K562 (cell line): ENCODE results near the gene SIGLEC6. TPM values are rescaled to one million over a fixed set of nuclear protein-coding genes. Genes with fewer than 3 reads are reported as not detected.

Source experiments
- ATAC-seq: fragments of 200-7000 bp; cut with Tn5 transposase; 3 replicates; pipeline ENCODE4 v1.9.1; 2020; ENCODE audit warnings: moderate library complexity
- BruUV-seq: library from RNA; stranded (reverse); fragments of 400-500 nt; replicated peaks from 2 replicates; lab custom pipeline; 2021; lab: Mats Ljungman, UMichigan
- CTCF ChIA-PET: fragments of 300-600 bp; formaldehyde crosslinking; extraction: SDS; loops from one replicate; lab custom pipeline; 2021; ENCODE audit warnings: low intra/inter-chr PET ratio; lab: Yijun Ruan, JAX
- POLR2A ChIA-PET: fragments of 300-600, 350-650 bp; sonication (Branson Sonifier 250); formaldehyde crosslinking; extraction: SDS; loops from one replicate; lab custom pipeline; 2021; ENCODE audit warnings: antibody characterized with exemption, inconsistent platforms; lab: Yijun Ruan, JAX
- DNase-seq, 4 experiments: peaks; one replicate each; pipeline versions ENCODE4 v3.0.0 to v3.0.0-alpha.2; 2011 to 2018; ENCODE audit warnings: low spot score in 3 of 4, mixed read lengths in 3 of 4; ENCODE audit errors: extremely low read depth in 1 of 4
- FAIRE-seq: peaks from 2 replicates; lab custom pipeline; 2011; peaks lifted over from hg19 to GRCh38; lab: Jason Lieb, UNC
- H2AFZ ChIP-seq: 2 replicates; pipeline ENCODE4 v1.6.0; 2011; ENCODE audit warnings: low read depth, low read length, control low read depth, inconsistent platforms
- H3K27ac ChIP-seq: fragments of 200-600 bp; 3 replicates; pipeline ENCODE4 v1.8.0; 2011; ENCODE audit warnings: low read depth, mild to moderate bottlenecking, control low read depth, inconsistent platforms, low read length, moderate library complexity, mixed read lengths; ENCODE audit errors: extremely low read depth
- H3K27me3 ChIP-seq, 2 experiments: fragments of 300-600 bp in 1 of 2; 2 replicates in 1 of 2; 3 replicates in 1 of 2; pipeline versions ENCODE4 v1.6.0 to v1.8.0; 2011; ENCODE audit warnings: inconsistent platforms in 2 of 2, low read length in 2 of 2, mild to moderate bottlenecking in 1 of 2, mixed read lengths in 1 of 2, moderate library complexity in 1 of 2; ENCODE audit not compliant: control insufficient read depth in 2 of 2, insufficient read depth in 2 of 2
- H3K36me3 ChIP-seq: fragments of 300-600 bp; 3 replicates; pipeline ENCODE4 v1.8.0; 2011; ENCODE audit warnings: mild to moderate bottlenecking, low read length, inconsistent platforms; ENCODE audit not compliant: control insufficient read depth, insufficient read depth
- H3K4me1 ChIP-seq, 2 experiments: fragments of 200-600 bp in 1 of 2; replicated peaks in 1 of 2; 2 replicates in 1 of 2; 3 replicates in 1 of 2; pipeline versions ENCODE4 v1.5.1 to v1.8.0; 2011; ENCODE audit warnings: inconsistent platforms in 2 of 2, low read length in 2 of 2, mild to moderate bottlenecking in 1 of 2, mixed read lengths in 1 of 2, moderate library complexity in 1 of 2; ENCODE audit not compliant: control insufficient read depth in 2 of 2, insufficient read depth in 2 of 2
- H3K4me2 ChIP-seq: 2 replicates; pipeline ENCODE4 v1.6.1; 2011; ENCODE audit warnings: low read length, control low read depth, inconsistent platforms, mixed read lengths; ENCODE audit not compliant: insufficient read depth
- H3K4me3 ChIP-seq: fragments of 200-600 bp; sonication (generic), shearing (Covaris generic); 2 replicates; pipeline ENCODE4 v1.5.1; 2016; ENCODE audit warnings: control low read depth, inconsistent platforms
- H3K79me2 ChIP-seq: fragments of 200-600 bp; 3 replicates; pipeline ENCODE4 v1.8.0; 2011; ENCODE audit warnings: low read length, inconsistent platforms; ENCODE audit not compliant: control insufficient read depth, insufficient read depth
- H3K9ac ChIP-seq, 2 experiments: 2 replicates each; pipeline versions ENCODE4 v1.6.0 to v1.6.1; 2011; ENCODE audit warnings: low read depth in 2 of 2, low read length in 2 of 2, control low read depth in 1 of 2, inconsistent platforms in 1 of 2, mild to moderate bottlenecking in 1 of 2, mixed read lengths in 1 of 2; ENCODE audit not compliant: insufficient read depth in 1 of 2
- H3K9me1 ChIP-seq: one replicate; pipeline ENCODE4 v1.6.0; 2011; ENCODE audit warnings: inconsistent platforms, mild to moderate bottlenecking, low read length, moderate library complexity; ENCODE audit not compliant: control insufficient read depth, insufficient read depth
- H3K9me3 ChIP-seq: replicated peaks from 2 replicates; pipeline ENCODE4 v1.5.1; 2011; ENCODE audit warnings: low read depth, low read length, inconsistent platforms; ENCODE audit not compliant: control insufficient read depth, insufficient read depth
- H4K20me1 ChIP-seq: replicated peaks from 2 replicates; pipeline ENCODE4 v1.6.1; 2011; ENCODE audit warnings: low read length, inconsistent platforms, mixed read lengths; ENCODE audit not compliant: control insufficient read depth, insufficient read depth
- CBX8 ChIP-seq: fragments of 200-600 bp; sonication (generic); IDR thresholded peaks from 2 replicates; pipeline ENCODE4 v1.6.1; 2012; ENCODE audit warnings: borderline replicate concordance, mixed run types, low read depth, mild to moderate bottlenecking, moderate library complexity, mixed read lengths, low read length, control low read depth, inconsistent platforms; ENCODE audit not compliant: poor library complexity, severe bottlenecking; ENCODE audit errors: extremely low read depth
- CCNT2 ChIP-seq: IDR thresholded peaks from 2 replicates; pipeline ENCODE4 v1.6.1; 2011; ENCODE audit warnings: borderline replicate concordance, low read depth, mild to moderate bottlenecking, moderate library complexity, mixed read lengths, low read length; ENCODE audit not compliant: insufficient read length; ENCODE audit errors: extremely low read depth
- CEBPB ChIP-seq: fragments of 450-650 bp; IDR thresholded peaks from 2 replicates; pipeline ENCODE4 v1.6.1; 2016; ENCODE audit warnings: missing genetic modification characterization, missing compliant biosample characterization
- EP300 ChIP-seq: IDR thresholded peaks from 2 replicates; pipeline ENCODE4 v1.6.1; 2012; ENCODE audit warnings: low read length, improper control_type of control experiment
- FOS ChIP-seq: IDR thresholded peaks from 3 replicates; pipeline ENCODE4 v1.6.1; 2011; ENCODE audit not compliant: insufficient read length; ENCODE audit errors: extremely low read depth
- FOSL1 ChIP-seq: fragments of 200-800 bp; sonication (Bioruptor generic); conservative IDR thresholded peaks from 2 replicates; pipeline ENCODE4 v1.6.1; 2016; ENCODE audit warnings: missing genetic modification characterization, missing compliant biosample characterization
- HOMEZ ChIP-seq: fragments of 250-450 bp; sonication (Bioruptor Pico); IDR thresholded peaks from 2 replicates; pipeline ENCODE4 v1.4.0; 2020; ENCODE audit warnings: mild to moderate bottlenecking, moderate library complexity
- IRF9 ChIP-seq: fragments of 450-650 bp; IDR thresholded peaks from 2 replicates; pipeline ENCODE4 v1.6.1; 2016; ENCODE audit warnings: missing biosample characterization, missing genetic modification characterization
- MYC ChIP-seq, 2 experiments: fragments of 250-450 bp in 1 of 2; sonication (Bioruptor Pico) in 1 of 2; IDR thresholded peaks; 2 replicates each; pipeline versions ENCODE4 v1.5.1 to v1.6.1; 2012 to 2021; ENCODE audit warnings: low read depth in 2 of 2, borderline replicate concordance in 1 of 2, improper control_type of control experiment in 1 of 2, low read length in 1 of 2, mild to moderate bottlenecking in 1 of 2, moderate library complexity in 1 of 2
- NRF1 ChIP-seq, 2 experiments: fragments of 450-650 bp; IDR thresholded peaks in 1 of 2; conservative IDR thresholded peaks in 1 of 2; 2 replicates each; pipeline ENCODE4 v1.6.1; 2014; ENCODE audit warnings: mild to moderate bottlenecking in 2 of 2
- RBM15 ChIP-seq: fragments of 200-400 bp; formaldehyde crosslinking; IDR thresholded peaks from 2 replicates; pipeline ENCODE4 v1.6.1; 2018; ENCODE audit warnings: mild to moderate bottlenecking, low read length, moderate library complexity; ENCODE audit not compliant: insufficient read depth
- SREBF2 ChIP-seq: sonication (generic); formaldehyde crosslinking; IDR thresholded peaks from 2 replicates; pipeline ENCODE4 v1.4.0; 2020; ENCODE audit warnings: mild to moderate bottlenecking, missing genetic modification reagents
- ZKSCAN8 ChIP-seq: fragments of 200-800 bp; sonication (Bioruptor generic); IDR thresholded peaks from 2 replicates; pipeline ENCODE4 v1.6.1; 2016; ENCODE audit warnings: missing genetic modification characterization, missing compliant biosample characterization
- ZNF124 ChIP-seq: sonication (generic); formaldehyde crosslinking; IDR thresholded peaks from 2 replicates; pipeline ENCODE4 v1.8.1; 2022; ENCODE audit warnings: missing genetic modification reagents
- ZNF133 ChIP-seq: fragments of 250-450 bp; sonication (Bioruptor Pico); IDR thresholded peaks from 2 replicates; pipeline ENCODE4 v1.4.0; 2020; ENCODE audit warnings: mild to moderate bottlenecking
- ZNF445 ChIP-seq: fragments of 250-450 bp; sonication (Bioruptor Pico); IDR thresholded peaks from 2 replicates; pipeline ENCODE4 v1.4.0; 2020; ENCODE audit warnings: low read depth, mild to moderate bottlenecking, moderate library complexity
- ZNF75A ChIP-seq: fragments of 450-650 bp; formaldehyde crosslinking; IDR thresholded peaks from 2 replicates; pipeline ENCODE4 v1.4.0; 2020; ENCODE audit warnings: mild to moderate bottlenecking
- WGBS: fragments of 100-300 bp; shearing (Covaris generic); methylation state at CpG from one replicate; pipeline ENCODE4 v1.1.6; 2016; ENCODE audit warnings: low coverage, mixed read lengths; ENCODE audit not compliant: insufficient coverage; ENCODE audit errors: missing lambda C conversion rate; 5-methylcytosine and 5-hydroxymethylcytosine counted together
- in situ Hi-C: fragments of 300-500 bp; cut with MboI; formaldehyde crosslinking; loops from 4 replicates; pipeline ENCODE4 v1.15.0; 2018; ENCODE audit warnings: inconsistent platforms, mixed read lengths
- intact Hi-C: fragments of 100-400 bp; cut with micrococcal nuclease; formaldehyde crosslinking; loops from 2 replicates; pipeline ENCODE4 v1.14.2; 2022
- polyA plus RNA-seq, 8 experiments: library from polyadenylated mRNA; depleted of rRNA in 4 of 8; stranded (reverse) in 5 of 8; unstranded in 3 of 8; fragments of >200 nt; fragmentation: Nextera tagmentation in 2 of 8; fragmentation: Illumina TruSeq in 1 of 8; extraction: Ambion mirVana in 2 of 8; extraction: Trizol in 1 of 8; gene quantifications; 2 replicates each; pipeline versions ENCODE4 v1.2.1 to v1.2.3, GENCODE V29; 2011 to 2014; ENCODE audit warnings: inconsistent platforms in 1 of 8, missing spikeins in 1 of 8
- total RNA-seq, 7 experiments: library from RNA; depleted of rRNA in 6 of 7; stranded (reverse); fragments of >200 nt in 6 of 7; fragmentation: Illumina TruSeq in 2 of 7; extraction: Trizol in 2 of 7; gene quantifications; 2 replicates each; pipeline versions ENCODE4 v1.2.1 to v1.2.3, GENCODE V29; 2011 to 2021; ENCODE audit warnings: low replicate concordance in 1 of 7
- TF ChIP-seq, protein P1 (sequence below): fragments of 200-800 bp; sonication (Bioruptor generic); IDR thresholded peaks from 2 replicates; pipeline ENCODE4 v1.6.1; 2017; ENCODE audit warnings: missing genetic modification characterization, missing compliant biosample characterization

The SIGLEC6 gene
- total and polyA plus RNA-seq, 9 of the 15 experiments (the other 6 are each of a cell fraction or from before 2014, with no cell fraction given), result 0.03 to 17.5 (median 0.71) TPM

DNA sequence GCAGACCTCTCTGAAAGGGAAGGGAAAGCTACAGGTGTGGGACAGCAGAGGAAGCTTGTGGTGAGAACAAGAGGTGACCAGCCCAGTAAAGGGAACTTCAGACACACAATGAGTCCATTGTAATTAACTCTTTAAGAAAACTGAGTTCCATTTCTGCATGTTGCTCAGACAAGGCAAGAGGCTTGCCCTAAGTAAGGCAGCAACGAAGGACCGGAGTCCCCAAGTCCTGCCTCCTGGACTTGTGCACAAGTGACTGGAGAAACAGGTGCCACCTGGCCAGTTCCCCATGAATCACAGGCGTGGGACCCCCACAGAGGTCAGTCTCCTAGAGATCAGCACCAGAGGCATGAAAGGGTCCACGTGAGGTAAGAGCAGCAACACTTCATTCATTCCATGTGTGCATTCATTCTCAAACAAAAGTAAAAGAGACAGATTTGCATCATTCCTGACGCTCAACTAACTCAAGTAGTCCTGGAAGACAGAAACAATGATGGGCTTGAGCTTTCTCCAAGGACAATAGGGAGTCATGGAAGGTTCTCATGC, 14.7 kb upstream of the SIGLEC6 start:
- Histone ChIP-seq H3K4me3 (no peak overlapping the region), H3K9me3 (no peaks in the 10 kb centered on the region), H3K36me3 (peaks cover 2% of the 10 kb centered on the region; the same call in 1 of the 3 replicates), H3K79me2 (peaks cover 53% of the 10 kb centered on the region), H3K27ac (peak overlapping the region; percentile 100), H4K20me1 (no peaks in the 10 kb centered on the region), H2AFZ (peak overlapping the region; percentile 30), H3K9ac (peak overlapping the region; percentile 88 to 98), H3K27me3 (no peaks in the 10 kb centered on the region; a peak in 1 of 5 replicates), H3K9me1 (no peaks in the 10 kb centered on the region), H3K4me2 (peak overlapping the region; percentile 98), H3K4me1 (peaks cover 68 to 72% of the 10 kb centered on the region in 2 experiments)
- ChIA-PET POLR2A (interaction anchor here (0.6 to 3.5 kb wide), 12 partner anchors 10 to 1055 kb away, joined by 3 to 31 read pairs (median 6); partner anchors contain the start of genes SIGLEC6 and ZNF175), CTCF (no interaction called here)
- WGBS, result 22% methylated on average over 5 of the region's 5 CpGs
- DNase-seq, result no peak
- no peak for FAIRE-seq
- intact Hi-C loops (loop anchor here (2.0 kb wide), 3 partner anchors 27 to 77 kb away; no protein-coding TSS in a partner anchor), in situ Hi-C loops (no loop called here)
- no TSS peak for BruUV-seq
- ATAC-seq, result no peak
- TF ChIP-seq HOMEZ (CRISPR knock-in tag) (no peak), FOSL1 (tag) (no peak), FOS (no peak), CBX8 (no peak), ZNF445 (no peak), CEBPB (tag) (no peak), ZKSCAN8 (peak; percentile 49; the same call in 1 of the 2 replicates), NRF1 (conservative IDR thresholded peaks at IDR 0.05 in 1 of 2, IDR thresholded peaks at IDR 0.05 in 1 of 2) (no peak; a peak in 1 of 4 replicates), ZNF133 (CRISPR knock-in tag) (no peak), ZNF124 (CRISPR knock-in tag) (no peak), RBM15 (no peak), ZNF75A (CRISPR knock-in tag) (no peak), CCNT2 (no peak), MYC (IDR thresholded peaks at IDR 0.05; ENCODE audit: low read depth, low read length) (no peak), MYC (CRISPR knock-in tag; IDR thresholded peaks at IDR 0.05; ENCODE audit: borderline replicate concordance, low read depth) (peak; percentile 83), SREBF2 (no peak), EP300 (no peak), IRF9 (tag) (no peak; the same call in 1 of the 2 replicates)
- TF ChIP-seq, protein P1, sequence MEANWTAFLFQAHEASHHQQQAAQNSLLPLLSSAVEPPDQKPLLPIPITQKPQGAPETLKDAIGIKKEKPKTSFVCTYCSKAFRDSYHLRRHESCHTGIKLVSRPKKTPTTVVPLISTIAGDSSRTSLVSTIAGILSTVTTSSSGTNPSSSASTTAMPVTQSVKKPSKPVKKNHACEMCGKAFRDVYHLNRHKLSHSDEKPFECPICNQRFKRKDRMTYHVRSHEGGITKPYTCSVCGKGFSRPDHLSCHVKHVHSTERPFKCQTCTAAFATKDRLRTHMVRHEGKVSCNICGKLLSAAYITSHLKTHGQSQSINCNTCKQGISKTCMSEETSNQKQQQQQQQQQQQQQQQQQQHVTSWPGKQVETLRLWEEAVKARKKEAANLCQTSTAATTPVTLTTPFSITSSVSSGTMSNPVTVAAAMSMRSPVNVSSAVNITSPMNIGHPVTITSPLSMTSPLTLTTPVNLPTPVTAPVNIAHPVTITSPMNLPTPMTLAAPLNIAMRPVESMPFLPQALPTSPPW (CRISPR knock-in tag), result no peak
